Astrocyte (in vitro differentiated cells and primary cell): ENCODE data around the gene TLE5.
"Not testable (repeated sequence)": the region's sequence is repeated elsewhere in the genome, so short reads cannot be mapped to it uniquely, and the experiment has no call there.

Experiments used
- CTCF ChIP-seq: IDR thresholded peaks from 2 replicates; pipeline ENCODE4 v1.5.1; 2011; ENCODE audit warnings: low read depth, mild to moderate bottlenecking, inconsistent platforms, low read length, moderate library complexity; ENCODE audit not compliant: insufficient read depth
- EZH2 ChIP-seq: IDR thresholded peaks from 2 replicates; pipeline ENCODE4 v1.6.1; 2012; ENCODE audit warnings: mild to moderate bottlenecking, low read length, inconsistent platforms; ENCODE audit not compliant: insufficient read depth

GRCh38 chr19:3036977-3037544 is 25.2 kb downstream of the TLE5 start:
- not testable (repeated sequence) for TF ChIP-seq CTCF, EZH2
